ENCODE measurements around the gene RHBDF1.

DNA sequence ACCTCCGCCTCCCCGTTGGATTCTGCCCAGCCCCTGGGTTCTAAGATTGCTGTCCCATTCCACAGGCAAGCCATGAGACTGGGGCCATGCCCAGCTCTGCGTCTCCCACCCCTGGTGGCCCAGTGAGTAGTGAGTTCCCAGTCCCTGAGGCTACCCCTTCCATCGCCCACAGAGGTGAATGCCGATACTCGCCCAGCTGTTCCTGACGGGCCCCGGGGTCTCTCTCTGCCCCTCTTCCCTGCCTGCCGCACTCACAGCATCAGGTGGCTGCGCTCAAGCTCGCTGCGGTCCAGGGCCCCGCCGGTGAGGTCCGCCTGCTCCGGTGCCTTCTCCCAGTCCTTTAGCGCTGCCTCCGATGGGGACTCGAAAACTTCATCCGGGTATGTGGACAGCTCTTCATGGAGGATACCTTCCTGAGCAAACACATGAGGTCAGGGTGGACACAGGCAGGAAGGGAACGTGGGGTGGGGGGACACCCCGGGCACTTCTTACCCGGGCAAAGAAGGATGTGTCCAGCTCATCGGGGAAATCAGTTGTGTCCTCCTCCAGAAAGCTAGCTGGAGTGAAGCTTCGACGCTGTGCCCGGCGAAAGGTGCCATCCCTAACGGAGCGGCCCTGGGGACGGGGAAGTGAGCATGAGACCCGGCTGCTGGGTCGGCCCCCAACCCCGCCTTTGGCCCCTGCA is 10.0 kb downstream of the RHBDF1 start:
- TF ChIP-seq POLR2A (IDR thresholded peaks at IDR 0.05): no peak
- TF ChIP-seq, protein P1, sequence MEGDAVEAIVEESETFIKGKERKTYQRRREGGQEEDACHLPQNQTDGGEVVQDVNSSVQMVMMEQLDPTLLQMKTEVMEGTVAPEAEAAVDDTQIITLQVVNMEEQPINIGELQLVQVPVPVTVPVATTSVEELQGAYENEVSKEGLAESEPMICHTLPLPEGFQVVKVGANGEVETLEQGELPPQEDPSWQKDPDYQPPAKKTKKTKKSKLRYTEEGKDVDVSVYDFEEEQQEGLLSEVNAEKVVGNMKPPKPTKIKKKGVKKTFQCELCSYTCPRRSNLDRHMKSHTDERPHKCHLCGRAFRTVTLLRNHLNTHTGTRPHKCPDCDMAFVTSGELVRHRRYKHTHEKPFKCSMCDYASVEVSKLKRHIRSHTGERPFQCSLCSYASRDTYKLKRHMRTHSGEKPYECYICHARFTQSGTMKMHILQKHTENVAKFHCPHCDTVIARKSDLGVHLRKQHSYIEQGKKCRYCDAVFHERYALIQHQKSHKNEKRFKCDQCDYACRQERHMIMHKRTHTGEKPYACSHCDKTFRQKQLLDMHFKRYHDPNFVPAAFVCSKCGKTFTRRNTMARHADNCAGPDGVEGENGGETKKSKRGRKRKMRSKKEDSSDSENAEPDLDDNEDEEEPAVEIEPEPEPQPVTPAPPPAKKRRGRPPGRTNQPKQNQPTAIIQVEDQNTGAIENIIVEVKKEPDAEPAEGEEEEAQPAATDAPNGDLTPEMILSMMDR (IDR thresholded peaks at IDR 0.05): no peak

All from Peyer's patch (tissue), 4 donors.